ENCODE results near the gene CLIC1. TPM values are rescaled to one million over a fixed set of nuclear protein-coding genes. Genes with fewer than 3 reads are reported as not detected.
A peak's percentile ranks its signal among the peaks of the same experiment; 100 is the strongest.

The CLIC1 gene
- total RNA-seq, 1 donor from 2014 or later: 281 TPM

DNA sequence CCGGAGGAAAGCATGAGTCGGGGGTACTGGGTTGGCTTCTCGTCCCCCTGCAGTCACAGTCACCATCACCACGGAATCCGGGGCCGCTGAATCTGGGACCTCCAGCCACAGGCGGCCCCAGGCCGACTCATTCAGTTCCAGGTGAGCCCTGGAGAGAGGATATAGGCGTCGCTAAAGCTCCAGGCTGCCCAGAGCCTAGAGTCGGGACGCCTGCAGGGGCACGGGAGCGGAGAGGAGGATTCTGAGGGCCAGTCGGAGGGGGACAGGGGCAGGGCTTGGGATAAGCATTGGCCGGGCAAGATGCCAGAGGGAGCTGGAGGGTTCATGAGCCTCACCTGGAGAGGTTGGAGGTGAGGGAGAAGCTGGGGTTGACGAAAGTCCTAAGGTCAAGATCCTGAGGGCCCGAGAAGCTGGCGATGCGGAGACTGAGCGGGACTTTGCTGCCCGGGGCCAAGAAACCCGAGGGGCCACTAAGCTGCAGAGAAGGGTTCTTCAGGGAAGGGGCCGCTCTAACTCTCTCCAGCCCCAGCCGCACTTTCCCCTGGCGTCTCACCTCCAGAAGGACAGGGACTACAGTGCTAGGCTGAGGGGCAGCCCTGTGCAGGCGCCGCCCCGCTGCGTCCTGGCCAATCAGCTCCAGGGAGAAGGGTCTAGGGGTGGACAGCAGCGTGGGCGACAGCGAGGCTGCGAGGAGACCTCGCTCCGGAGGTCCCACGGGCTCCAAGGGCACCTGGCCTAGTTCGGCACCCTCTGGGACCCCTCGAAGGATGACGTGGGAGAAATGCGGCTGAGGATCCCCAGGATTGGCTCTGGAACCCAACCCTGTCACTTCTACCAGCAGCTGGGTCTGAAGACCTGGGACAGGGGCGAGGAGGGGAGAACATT, 29.8 kb upstream of the CLIC1 start:
- intact Hi-C loops (cut with DNase I): no loop called here

GRCh38 chr6:31765559-31765909, 29.2 kb upstream of the CLIC1 start:
- TF ChIP-seq, protein P1, sequence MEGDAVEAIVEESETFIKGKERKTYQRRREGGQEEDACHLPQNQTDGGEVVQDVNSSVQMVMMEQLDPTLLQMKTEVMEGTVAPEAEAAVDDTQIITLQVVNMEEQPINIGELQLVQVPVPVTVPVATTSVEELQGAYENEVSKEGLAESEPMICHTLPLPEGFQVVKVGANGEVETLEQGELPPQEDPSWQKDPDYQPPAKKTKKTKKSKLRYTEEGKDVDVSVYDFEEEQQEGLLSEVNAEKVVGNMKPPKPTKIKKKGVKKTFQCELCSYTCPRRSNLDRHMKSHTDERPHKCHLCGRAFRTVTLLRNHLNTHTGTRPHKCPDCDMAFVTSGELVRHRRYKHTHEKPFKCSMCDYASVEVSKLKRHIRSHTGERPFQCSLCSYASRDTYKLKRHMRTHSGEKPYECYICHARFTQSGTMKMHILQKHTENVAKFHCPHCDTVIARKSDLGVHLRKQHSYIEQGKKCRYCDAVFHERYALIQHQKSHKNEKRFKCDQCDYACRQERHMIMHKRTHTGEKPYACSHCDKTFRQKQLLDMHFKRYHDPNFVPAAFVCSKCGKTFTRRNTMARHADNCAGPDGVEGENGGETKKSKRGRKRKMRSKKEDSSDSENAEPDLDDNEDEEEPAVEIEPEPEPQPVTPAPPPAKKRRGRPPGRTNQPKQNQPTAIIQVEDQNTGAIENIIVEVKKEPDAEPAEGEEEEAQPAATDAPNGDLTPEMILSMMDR (IDR thresholded peaks at IDR 0.05): no peak
- intact Hi-C loops (cut with DNase I): no loop called here
- DNase-seq (ENCODE audit: low spot score in 2 of 2): no peak
- no peak overlapping the region for H3K4me3 ChIP-seq
- H3K4me1 ChIP-seq: no peaks in the 10 kb centered on the region
- H3K36me3 ChIP-seq: no peaks in the 10 kb centered on the region
- H3K27ac ChIP-seq: no peak overlapping the region
- no peaks in the 10 kb centered on the region for H3K9me3 ChIP-seq
- H3K27me3 ChIP-seq: no peaks in the 10 kb centered on the region

More for the DNA sequence above, 29.8 kb upstream of the CLIC1 start:
- H3K9me3 ChIP-seq: no peaks in the 10 kb centered on the region
- no peaks in the 10 kb centered on the region for H3K36me3 ChIP-seq
- H3K4me1 ChIP-seq: no peaks in the 10 kb centered on the region
- no peak for DNase-seq (ENCODE audit: low spot score in 2 of 2)
- TF ChIP-seq, protein P1 (IDR thresholded peaks at IDR 0.05): no peak
- peak overlapping the region; percentile 0 to 45 for H3K4me3 ChIP-seq
- H3K27me3 ChIP-seq: no peaks in the 10 kb centered on the region
- H3K27ac ChIP-seq: no peak overlapping the region

DNA sequence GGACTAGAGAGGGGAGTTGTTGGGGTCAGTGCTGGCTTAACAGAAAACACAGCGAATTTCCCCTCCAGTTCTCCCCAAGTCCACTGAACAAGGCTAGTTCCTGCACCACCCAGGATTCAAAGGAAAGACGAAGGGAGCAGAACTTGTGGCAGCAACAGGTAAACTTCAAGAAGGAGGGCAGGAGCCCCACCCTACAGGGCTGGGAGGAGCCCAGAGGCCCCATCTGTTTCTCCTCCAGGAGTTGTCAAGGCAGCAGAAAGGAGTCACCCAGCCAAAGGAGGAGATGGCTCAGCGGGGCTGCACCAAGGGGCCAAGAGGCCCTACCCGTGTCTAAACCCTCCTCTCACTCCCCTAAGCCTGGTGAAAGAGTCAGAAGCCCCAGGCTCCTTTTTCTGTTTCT, 27.9 kb upstream of the CLIC1 start:
- no peaks in the 10 kb centered on the region for H3K36me3 ChIP-seq
- H3K27me3 ChIP-seq: no peaks in the 10 kb centered on the region
- no peaks in the 10 kb centered on the region for H3K9me3 ChIP-seq
- DNase-seq (ENCODE audit: low spot score in 2 of 2): no peak
- intact Hi-C loops (cut with DNase I): no loop called here
- TF ChIP-seq, protein P1 (IDR thresholded peaks at IDR 0.05): no peak
- no peak overlapping the region for H3K4me3 ChIP-seq
- H3K27ac ChIP-seq: no peak overlapping the region
- no peaks in the 10 kb centered on the region for H3K4me1 ChIP-seq

DNA sequence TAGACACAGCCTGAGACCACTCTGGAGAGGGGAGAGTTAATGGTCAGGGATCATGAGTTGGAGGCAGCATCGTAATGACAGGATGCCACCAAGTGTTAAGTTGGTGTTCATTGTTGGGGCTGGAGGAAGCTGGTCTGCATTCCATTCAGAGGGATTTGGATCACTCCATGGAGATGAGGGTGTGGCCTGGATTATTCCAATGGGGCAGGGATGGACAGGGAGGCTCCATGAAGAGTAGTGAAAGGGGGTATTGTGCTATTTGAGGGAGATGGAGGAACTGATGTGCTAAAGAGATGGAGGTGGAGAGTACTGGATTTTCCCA, 27.2 kb upstream of the CLIC1 start:
- H3K27ac ChIP-seq: no peak overlapping the region
- intact Hi-C loops (cut with DNase I): no loop called here
- no peaks in the 10 kb centered on the region for H3K27me3 ChIP-seq

GRCh38 chr6:31762878-31763618, 26.7 kb upstream of the CLIC1 start:
- Histone ChIP-seq H3K27me3 (no peaks in the 10 kb centered on the region), H3K27ac (no peak overlapping the region), H3K9me3 (no peaks in the 10 kb centered on the region), H3K36me3 (no peaks in the 10 kb centered on the region), H3K4me3 (no peak overlapping the region), H3K4me1 (no peaks in the 10 kb centered on the region)
- DNase-seq (ENCODE audit: low spot score in 2 of 2): no peak
- TF ChIP-seq, protein P1 (IDR thresholded peaks at IDR 0.05): no peak
- intact Hi-C loops (cut with DNase I): no loop called here

More for the DNA sequence above, 27.2 kb upstream of the CLIC1 start:
- Histone ChIP-seq H3K4me1 (no peaks in the 10 kb centered on the region), H3K36me3 (no peaks in the 10 kb centered on the region), H3K9me3 (no peaks in the 10 kb centered on the region), H3K4me3 (no peak overlapping the region)
- TF ChIP-seq, protein P1 (IDR thresholded peaks at IDR 0.05): no peak
- DNase-seq (ENCODE audit: low spot score in 2 of 2): no peak

Measured in ascending aorta (tissue), 2 donors.